Stimulated activated CD8-positive, alpha-beta memory T cell treated with anti-CD3 and anti-CD28 coated beads, Interleukin-15, amount 100 ng/mL, for 1 hour (primary cell): ENCODE data around the gene SPPL3.
"Not testable (repeated sequence)": the region's sequence is repeated elsewhere in the genome, so short reads cannot be mapped to it uniquely, and the experiment has no call there.

Experiments used
- DNase-seq: peaks from one replicate; pipeline ENCODE4 v3.0.0-alpha.2; 2020; ENCODE audit warnings: low read depth

Gene SPPL3

GRCh38 chr12:120904197-120904773 lies at the start of gene SPPL3:
SPPL3 (minus strand) TSS chr12:120904358; CDS start chr12:120903867, 491 bp downstream.
- peak; percentile 83 for DNase-seq

GRCh38 chr12:120950807-120951206 lies 46.6 kb upstream of the SPPL3 start:
- DNase-seq, result no peak

- DNase-seq, result not testable (repeated sequence)
Observed at GRCh38 chr12:120950260-120950799, 46.2 kb upstream of the SPPL3 start.

GRCh38 chr12:120945516-120945915 lies 41.4 kb upstream of the SPPL3 start:
- DNase-seq, result not testable (repeated sequence)

- peak; percentile 50 for DNase-seq
Observed at GRCh38 chr12:120944645-120945217, 40.6 kb upstream of the SPPL3 start.

- DNase-seq, result no peak
Observed at GRCh38 chr12:120943482-120943881, 39.3 kb upstream of the SPPL3 start.

GRCh38 chr12:120941846-120942405 lies 37.8 kb upstream of the SPPL3 start:
- no peak for DNase-seq

- DNase-seq, result no peak
Observed at GRCh38 chr12:120941412-120941811, 37.3 kb upstream of the SPPL3 start.

GRCh38 chr12:120940799-120941198 lies 36.6 kb upstream of the SPPL3 start:
- DNase-seq, result no peak

GRCh38 chr12:120940006-120940405 lies 35.8 kb upstream of the SPPL3 start:
- no peak for DNase-seq

- DNase-seq, result no peak
Observed at GRCh38 chr12:120939523-120939922, 35.4 kb upstream of the SPPL3 start.

- DNase-seq, result no peak
Observed at GRCh38 chr12:120938496-120938895, 34.3 kb upstream of the SPPL3 start.

- DNase-seq, result no peak
Observed at GRCh38 chr12:120936197-120936596, 32.0 kb upstream of the SPPL3 start.

GRCh38 chr12:120933786-120934185 lies 29.6 kb upstream of the SPPL3 start:
- DNase-seq, result no peak

- DNase-seq, result no peak
Observed at GRCh38 chr12:120932956-120933526, 28.9 kb upstream of the SPPL3 start.

GRCh38 chr12:120932058-120932457 lies 27.9 kb upstream of the SPPL3 start:
- DNase-seq, result no peak

- no peak for DNase-seq
Observed at GRCh38 chr12:120930032-120930431, 25.9 kb upstream of the SPPL3 start.

- no peak for DNase-seq
Observed at GRCh38 chr12:120928864-120929652, 24.9 kb upstream of the SPPL3 start.

GRCh38 chr12:120925740-120926563 lies 21.8 kb upstream of the SPPL3 start:
- no peak for DNase-seq

- DNase-seq, result no peak
Observed at GRCh38 chr12:120922279-120922678, 18.1 kb upstream of the SPPL3 start.

GRCh38 chr12:120921637-120922036 lies 17.5 kb upstream of the SPPL3 start:
- no peak for DNase-seq
